ENCODE measurements around the gene DBNDD2.

DBNDD2 gene

DNA sequence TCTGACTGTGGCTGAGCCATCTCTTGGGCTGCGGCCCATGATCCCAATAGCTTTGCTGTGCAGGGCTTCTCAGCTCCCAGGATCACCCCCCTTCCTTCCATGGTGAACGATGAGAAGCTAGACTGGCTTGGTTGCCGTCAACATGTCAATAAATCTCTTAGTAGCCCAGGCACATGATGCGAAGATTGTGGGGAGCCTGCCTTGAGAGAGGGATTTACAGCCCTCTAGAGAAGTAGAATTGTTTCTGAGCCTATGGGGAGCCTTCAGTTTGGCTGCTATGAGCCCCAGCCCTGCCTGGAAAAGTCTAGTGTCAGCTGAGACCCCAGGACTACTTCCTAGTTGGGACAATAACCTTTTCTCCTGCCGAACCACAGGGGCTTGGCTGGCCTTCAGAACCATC is 4.6 kb downstream of the DBNDD2 start:
- TF ChIP-seq CTCF (IDR thresholded peaks at IDR 0.05; ENCODE audit: control insufficient read depth, insufficient read depth, low read depth, low read length, missing control alignments): no peak
- no peak for DNase-seq (ENCODE audit: low read depth)
- no peak overlapping the region for H3K4me3 ChIP-seq (ENCODE audit: control insufficient read depth, low read depth, low read length)

DNA sequence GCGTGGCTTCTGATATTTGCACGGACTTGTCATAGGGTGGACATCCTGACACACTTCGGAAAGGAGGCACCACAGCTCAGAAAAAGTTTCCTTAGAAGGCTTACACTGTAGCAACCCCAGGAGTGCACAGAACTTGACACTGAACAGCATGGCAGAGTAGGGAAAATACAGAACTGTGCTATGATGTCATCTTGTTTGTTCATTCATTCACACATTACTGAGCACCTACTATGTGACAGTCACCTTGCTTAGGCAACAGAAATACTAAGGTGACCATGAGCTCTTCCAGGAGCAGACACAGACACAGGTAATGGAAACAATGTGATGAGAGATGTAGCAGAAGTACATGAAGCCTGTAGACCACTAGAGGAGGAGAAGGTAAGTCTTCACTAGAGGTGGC is 5.4 kb downstream of the DBNDD2 start:
- DNase-seq (ENCODE audit: low read depth): no peak
- TF ChIP-seq CTCF (IDR thresholded peaks at IDR 0.05; ENCODE audit: control insufficient read depth, insufficient read depth, low read depth, low read length, missing control alignments): no peak
- no peak overlapping the region for H3K4me3 ChIP-seq (ENCODE audit: control insufficient read depth, low read depth, low read length)

- no peak for TF ChIP-seq CTCF (IDR thresholded peaks at IDR 0.05; ENCODE audit: control insufficient read depth, insufficient read depth, low read depth, low read length, missing control alignments)
These were observed 7.9 kb downstream of the DBNDD2 start, which contains the start of gene PIGT for GRCh38 chr20:45415822-45416637. Gene PIGT, plus strand, starts transcription at chr20:45416141. Its CDS starts 16 bp downstream, at chr20:45416157.

GRCh38 chr20:45416917-45417316 is 8.8 kb downstream of the DBNDD2 start:
- H3K4me3 ChIP-seq (ENCODE audit: control insufficient read depth, low read depth, low read length): peak overlapping the region; percentile 97
- TF ChIP-seq CTCF (IDR thresholded peaks at IDR 0.05; ENCODE audit: control insufficient read depth, insufficient read depth, low read depth, low read length, missing control alignments): no peak
- DNase-seq (ENCODE audit: low read depth): no peak

More at GRCh38 chr20:45415822-45416637, 7.9 kb downstream of the DBNDD2 start, which contains the start of gene PIGT:
- peak; percentile 20 for DNase-seq (ENCODE audit: low read depth)
- peak within 1 kb of the TSS; percentile 97 for H3K4me3 ChIP-seq (ENCODE audit: control insufficient read depth, low read depth, low read length)

DNA sequence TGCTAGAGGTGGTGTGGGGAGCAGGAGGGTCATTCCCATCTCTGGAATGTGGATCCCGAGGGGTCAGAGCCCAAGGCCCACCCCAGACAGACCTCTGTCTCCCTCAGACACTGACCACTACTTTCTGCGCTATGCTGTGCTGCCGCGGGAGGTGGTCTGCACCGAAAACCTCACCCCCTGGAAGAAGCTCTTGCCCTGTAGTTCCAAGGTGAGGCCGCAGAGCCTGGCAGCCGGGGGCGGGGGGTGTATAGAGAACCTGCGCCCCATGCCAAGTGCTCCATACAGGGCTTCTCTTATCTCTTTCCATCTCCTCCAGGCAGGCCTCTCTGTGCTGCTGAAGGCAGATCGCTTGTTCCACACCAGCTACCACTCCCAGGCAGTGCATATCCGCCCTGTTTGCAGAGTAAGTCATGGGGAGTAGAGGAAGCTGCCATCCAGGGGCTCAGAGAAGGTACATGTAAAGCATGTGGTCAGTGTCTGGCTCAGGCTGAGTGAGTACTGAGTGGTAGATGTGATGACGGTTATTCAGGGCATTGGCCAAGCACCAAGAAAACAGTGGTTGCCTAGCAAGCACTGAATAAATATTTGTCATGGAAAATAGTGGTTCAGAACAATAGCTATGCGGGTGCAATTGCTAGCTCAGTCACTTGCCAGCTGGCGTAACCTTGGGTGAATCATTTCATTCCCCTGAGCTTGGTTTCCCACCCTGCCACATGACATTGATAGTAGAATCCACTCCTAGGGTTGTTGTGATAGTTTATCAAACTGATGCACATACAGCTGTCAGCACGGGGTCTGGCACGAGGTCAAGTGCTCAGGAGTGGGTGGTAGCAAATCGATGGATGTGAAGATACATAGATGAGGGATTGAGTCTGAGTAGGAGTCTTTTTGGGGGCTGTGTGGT is 11.4 kb downstream of the DBNDD2 start:
- H3K4me3 ChIP-seq (ENCODE audit: control insufficient read depth, low read depth, low read length): no peak overlapping the region
- no peak for TF ChIP-seq CTCF (IDR thresholded peaks at IDR 0.05; ENCODE audit: control insufficient read depth, insufficient read depth, low read depth, low read length, missing control alignments)
- DNase-seq (ENCODE audit: low read depth): peak; percentile 93

DNA sequence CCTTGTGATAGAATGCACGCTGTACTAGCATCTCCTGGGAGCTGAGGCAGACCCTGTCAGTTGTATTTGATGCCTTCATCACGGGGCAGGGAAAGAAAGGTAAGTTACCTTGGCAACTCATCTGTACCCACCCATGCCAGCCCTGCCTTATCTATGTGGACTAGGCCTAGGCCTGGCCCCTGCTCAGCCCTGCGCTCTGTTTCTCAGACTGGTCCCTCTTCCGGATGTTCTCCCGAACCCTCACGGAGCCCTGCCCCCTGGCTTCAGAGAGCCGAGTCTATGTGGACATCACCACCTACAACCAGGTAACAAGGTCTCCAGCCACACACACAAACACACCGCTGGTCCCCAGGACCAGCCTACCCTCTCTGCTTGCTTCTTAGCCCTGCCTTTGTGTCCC is 12.0 kb downstream of the DBNDD2 start:
- no peak overlapping the region for H3K4me3 ChIP-seq (ENCODE audit: control insufficient read depth, low read depth, low read length)
- no peak for DNase-seq (ENCODE audit: low read depth)
- TF ChIP-seq CTCF (IDR thresholded peaks at IDR 0.05; ENCODE audit: control insufficient read depth, insufficient read depth, low read depth, low read length, missing control alignments): no peak
